HuH-7 (cell line): ENCODE results near the gene PHF2.

Experiments
- DNase-seq: peaks from one replicate; pipeline ENCODE4 v3.0.0; 2011; ENCODE audit warnings: low spot score

The PHF2 gene

GRCh38 chr9:93678199-93679019, 102.0 kb downstream of the PHF2 start:
- DNase-seq, result no peak

DNA sequence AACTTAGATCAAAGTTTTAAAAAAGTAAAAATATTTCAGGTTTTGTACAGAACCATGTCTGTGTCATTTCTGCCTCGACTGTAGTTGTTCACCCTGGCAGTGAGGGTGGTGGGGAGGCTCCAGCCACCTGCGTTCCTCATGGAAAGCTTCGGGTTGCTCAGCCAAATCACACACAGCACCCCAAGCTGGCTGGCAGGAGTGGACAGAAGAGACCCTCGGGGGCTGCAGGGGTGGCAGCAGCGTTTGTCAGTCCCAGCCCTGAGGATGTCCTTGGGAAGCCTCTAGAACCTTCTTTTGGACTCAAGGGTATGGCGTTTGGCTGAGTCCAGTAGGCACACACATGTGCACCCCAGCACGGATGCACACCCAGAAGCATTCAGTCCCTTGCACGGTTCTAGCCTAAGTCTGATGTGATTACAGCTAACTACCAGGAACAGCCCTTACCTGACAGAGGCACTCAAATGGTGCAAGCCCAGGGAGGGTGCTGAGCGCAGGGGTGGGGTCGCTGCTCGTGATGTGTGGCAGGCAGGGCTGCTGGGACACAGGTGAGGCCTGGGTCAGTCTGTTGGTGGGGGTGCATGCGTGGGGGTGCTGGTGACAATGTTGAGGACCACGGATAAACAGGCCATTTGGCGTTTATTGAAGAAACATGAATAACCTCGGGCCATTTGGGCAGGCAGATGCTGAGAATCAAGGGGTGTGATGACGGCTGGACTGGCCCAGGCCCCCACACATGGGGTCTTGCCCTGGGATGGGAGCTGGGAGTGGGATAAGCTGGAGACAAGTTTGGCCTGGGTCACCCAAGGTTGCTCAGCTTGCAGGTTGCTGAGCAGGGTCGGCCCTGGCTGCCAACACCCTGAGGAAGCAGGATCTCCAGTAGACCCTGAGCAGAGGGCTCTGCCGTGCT, 103.4 kb downstream of the PHF2 start:
- DNase-seq, result no peak

DNA sequence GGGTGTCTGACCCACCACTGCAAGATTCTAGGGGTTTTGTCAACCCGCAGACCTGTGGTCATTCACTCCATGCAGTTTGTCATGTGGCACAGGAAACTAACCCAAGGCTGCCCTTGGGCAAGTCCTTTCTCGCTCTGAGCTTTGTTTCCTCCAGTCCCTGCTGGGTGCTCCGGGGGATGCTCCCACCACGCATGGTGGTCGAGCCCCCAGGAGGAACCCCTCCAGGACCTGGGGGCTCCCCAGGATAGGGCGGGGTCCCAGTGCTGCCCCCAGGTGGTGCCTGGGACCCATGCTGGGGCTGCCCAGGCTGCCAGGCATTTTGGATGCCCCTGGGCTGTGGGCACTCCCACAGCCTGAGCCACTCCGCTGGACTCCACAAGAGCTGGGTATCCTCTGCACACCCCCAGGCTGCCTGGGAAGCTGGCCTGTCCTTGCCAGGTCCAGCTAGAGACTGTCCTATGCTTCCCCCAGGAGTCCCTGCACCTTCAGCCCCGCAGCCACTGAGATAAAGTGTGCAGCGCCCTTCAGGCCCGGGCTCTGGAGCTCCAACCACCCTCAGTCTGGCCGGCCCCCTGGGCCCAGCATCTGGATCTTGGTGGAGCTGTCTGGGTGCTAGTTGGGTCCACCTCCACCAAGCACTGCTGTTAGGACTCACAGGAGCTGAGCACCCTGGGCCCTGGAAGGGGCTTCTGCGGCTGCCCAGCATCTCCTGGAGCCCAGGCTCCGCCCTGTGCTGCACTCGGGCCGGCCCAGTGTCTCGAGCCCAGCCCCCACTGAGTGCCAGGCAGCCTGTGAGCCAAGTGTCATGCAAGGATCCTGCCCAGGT, 104.3 kb downstream of the PHF2 start:
- no peak for DNase-seq

DNA sequence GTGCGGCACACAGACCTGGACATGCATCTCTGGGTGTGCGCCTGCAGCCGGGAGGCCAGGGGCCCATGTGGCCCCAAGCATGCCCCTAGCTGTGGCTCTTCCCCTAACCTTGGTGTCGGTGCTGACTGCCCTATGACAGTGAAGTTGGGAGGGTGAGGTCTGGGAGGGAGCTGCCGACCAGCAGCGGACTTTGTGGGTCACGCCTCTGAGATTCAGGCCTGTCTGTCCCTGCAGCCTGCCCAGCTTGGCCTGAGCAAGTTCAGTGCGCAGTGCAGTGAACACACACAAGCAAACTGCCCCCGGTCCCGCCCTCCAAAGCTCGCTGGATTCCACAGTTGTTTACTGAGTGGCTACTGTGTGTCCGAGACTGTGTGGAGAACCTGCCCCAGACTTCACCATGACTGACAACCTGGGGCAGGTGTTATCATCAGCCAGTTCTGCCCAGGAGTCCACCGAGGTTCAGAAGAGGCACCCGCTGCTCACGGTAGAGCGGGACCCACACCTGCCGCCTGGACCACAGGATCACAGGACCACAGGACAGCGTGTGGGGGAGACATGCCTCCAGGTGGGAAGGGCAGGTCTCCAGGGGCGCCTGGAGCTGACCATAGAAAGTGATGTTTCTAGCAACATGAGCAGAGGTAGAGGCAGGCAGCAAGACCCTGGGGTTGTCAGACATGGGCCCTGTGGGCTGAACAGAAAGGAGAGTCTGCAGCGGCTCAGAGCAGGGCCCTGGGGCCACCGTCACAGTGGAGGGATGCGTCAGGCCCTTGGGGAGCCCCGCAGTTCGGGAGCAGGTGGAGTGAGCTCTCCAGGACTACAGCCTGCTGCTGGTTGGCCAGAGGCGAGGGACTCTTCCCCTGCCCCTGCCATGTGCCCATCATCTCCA, 105.1 kb downstream of the PHF2 start:
- DNase-seq, result no peak

DNA sequence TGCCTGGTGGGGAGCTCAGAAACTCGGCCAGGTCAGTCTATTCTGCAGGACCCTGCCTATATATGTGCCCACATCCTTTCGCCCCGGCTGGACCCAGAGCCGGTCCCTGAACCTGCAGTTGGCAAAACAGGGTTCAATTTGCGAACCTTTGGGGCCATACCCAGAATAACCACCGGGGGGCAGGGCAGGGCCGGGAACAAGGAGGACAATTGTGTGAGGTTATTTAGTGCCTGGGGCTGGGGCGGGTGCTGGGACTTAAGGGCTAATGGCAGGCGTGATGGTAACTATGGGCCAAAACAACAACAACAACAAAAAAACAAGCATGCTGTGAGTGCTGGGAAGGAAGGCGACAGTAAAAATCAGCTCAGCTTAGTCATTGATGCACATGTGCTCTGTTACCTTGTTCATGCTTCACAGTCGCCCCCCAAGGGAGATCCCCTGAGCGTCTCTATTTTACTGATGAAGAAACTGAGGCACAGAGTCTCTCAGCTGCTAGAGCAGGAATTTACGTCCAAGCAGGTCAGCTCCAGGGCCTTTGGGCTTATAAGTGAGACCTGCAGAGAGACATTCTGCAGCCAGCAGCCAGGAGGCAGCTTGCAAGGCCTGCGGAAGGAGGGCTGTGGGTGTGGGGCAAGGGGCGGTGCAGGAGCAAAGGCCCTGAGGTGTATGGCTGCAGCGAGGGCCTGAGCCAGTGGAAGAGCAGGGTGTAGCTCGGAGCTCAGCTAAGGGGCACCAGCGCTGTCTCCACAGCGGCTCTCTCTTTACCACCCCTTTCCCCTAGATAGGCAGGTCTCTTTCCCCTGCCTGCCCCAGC, 106.0 kb downstream of the PHF2 start:
- DNase-seq, result peak; percentile 86

GRCh38 chr9:93683331-93684134, 107.1 kb downstream of the PHF2 start:
- DNase-seq, result no peak

DNA sequence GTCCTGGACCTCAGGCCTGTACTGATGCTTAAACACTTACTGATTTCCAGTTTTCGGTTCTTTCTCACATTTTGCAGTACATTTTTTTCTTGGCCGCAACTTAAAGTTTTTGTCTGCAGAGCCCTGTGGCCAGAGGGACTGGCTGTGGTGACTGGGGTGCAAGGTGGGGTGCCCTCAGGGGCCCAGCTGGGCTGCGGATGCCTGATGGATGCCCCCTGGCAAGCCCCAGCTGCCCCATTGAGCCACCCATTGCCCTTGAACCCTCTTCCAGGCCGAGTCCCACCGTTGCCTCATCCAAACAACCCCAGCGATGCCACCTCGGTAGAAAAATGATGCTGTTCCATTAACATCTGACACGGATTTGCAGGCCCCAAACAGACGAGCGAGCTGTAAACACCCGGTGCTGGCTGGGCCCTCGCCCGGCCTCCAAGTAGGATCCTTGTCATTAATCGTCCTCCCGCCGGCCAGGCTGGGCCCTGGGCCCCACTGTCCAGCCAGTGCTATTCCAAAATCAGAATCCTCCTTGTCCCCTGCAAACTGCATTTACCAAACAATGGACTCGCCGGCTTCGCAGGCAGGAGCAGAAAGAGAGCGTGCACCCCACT, 107.9 kb downstream of the PHF2 start:
- no peak for DNase-seq

DNA sequence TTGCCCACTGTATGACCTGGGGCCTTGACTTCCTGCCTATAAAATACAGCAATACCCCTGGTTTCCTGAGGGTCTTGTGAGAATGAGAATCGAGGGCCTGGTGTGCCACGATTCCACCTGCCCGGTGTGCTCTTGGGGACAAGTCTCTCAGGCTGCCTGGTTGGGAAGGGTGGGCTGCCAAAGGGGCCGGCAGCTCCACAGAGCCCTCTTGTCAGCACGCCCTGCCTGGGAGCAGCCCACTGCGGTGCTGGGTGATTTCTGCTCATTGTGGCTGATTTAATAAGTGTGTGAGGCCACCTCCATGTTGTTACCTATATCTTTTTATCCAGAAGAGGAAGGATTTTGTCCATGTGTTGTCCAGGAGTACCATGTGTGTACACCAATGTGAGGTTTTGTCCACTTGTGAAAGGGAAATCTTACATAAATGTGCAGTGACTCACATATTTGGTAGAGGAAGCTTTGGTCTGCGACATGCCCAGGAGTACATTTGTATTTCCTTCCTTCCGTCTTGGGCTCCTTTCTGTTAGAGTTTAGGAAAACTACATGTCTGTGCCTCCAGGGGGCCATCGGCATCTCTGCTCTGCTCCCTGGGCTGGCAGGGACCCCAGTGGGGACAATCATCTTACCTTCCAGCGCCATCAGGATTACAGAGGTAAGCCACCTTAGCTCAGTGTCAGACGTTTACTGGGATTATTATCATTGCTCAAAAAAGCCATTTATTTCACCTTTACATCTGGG, 108.6 kb downstream of the PHF2 start:
- DNase-seq, result no peak

GRCh38 chr9:93686127-93686879, 109.9 kb downstream of the PHF2 start:
- no peak for DNase-seq

- no peak for DNase-seq
These were observed 110.5 kb downstream of the PHF2 start for GRCh38 chr9:93686880-93687236.

DNA sequence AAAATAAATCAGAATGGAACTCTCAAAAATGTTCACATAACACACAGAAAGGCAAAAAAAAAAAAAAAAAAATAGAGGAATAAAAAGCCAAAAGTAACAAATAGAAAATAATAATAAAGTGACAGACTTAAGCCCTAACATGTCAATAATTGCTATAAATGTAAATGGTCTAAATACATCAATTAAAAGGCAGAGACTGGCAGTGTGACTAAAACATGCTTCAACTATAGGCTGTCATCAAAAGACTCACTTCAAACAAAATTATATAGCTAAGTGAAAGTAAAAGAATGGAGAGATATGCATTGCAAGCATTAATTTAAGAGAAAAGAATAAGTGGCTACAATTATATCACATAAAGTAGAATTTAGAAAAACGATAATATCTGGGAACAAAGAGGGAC, 114.2 kb downstream of the PHF2 start:
- no peak for DNase-seq

DNA sequence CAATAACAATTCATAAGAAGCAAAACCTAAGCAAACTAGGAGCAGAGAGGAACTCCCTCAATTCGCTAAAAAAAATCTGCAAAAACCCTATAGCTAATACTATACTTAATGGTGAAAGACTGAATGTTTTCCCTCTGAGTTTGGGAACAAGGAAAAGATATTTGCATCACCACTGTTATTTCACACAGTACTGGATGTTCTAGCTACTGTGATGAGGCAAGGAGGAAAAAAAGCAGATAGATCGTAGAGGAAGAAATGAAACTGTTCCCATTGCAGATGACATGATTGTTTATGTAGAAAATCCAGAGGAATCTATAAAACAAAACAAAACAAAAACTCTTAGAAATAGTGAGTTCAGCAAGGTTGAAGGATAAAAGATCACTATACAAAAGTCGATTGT, 116.7 kb downstream of the PHF2 start:
- no peak for DNase-seq

GRCh38 chr9:93697352-93698139, 121.2 kb downstream of the PHF2 start:
- no peak for DNase-seq

GRCh38 chr9:93698140-93698908, 121.9 kb downstream of the PHF2 start:
- no peak for DNase-seq

- DNase-seq, result no peak
These were observed 123.3 kb downstream of the PHF2 start for GRCh38 chr9:93699650-93700049.
